Spleen (tissue), 7 donors: Measurements from ENCODE around the gene PROB1.
A peak's percentile ranks its signal among the peaks of the same experiment; 100 is the strongest.

Experiments
- POLR2A ChIP-seq, 3 donors: fragments of 450-650 bp; IDR thresholded peaks; one replicate each; pipeline ENCODE4 v1.5.1; 2017; ENCODE audit warnings: antibody characterized with exemption in 3 of 3, mild to moderate bottlenecking in 1 of 3
- POLR2AphosphoS5 ChIP-seq, 3 donors: sonication (generic); formaldehyde crosslinking; IDR thresholded peaks; one replicate each; pipeline ENCODE4 v1.5.1; 2017; ENCODE audit warnings: antibody characterized with exemption in 3 of 3
- TF ChIP-seq, protein P1 (sequence below), 11 experiments: fragments of 200-600 bp in 7 of 11; fragments of 450-650 bp in 4 of 11; sonication (generic) in 4 of 11; IDR thresholded peaks in 8 of 11; conservative IDR thresholded peaks in 3 of 11; 1 replicate in 7 of 11; 2 replicates in 4 of 11; pipeline versions ENCODE4 v1.4.0 to v1.8.0; 2016 to 2021; ENCODE audit warnings: antibody characterized with exemption in 11 of 11, inconsistent platforms in 4 of 11, mild to moderate bottlenecking in 1 of 11
- donor health status: DM: no; HTN: no; CAD: no; lungs with moderate emphysema.
- donor health status: DM: no; HTN: no; CAD: no.
- donor health status: DM: no; HTN: no; CAD: no.

DNA sequence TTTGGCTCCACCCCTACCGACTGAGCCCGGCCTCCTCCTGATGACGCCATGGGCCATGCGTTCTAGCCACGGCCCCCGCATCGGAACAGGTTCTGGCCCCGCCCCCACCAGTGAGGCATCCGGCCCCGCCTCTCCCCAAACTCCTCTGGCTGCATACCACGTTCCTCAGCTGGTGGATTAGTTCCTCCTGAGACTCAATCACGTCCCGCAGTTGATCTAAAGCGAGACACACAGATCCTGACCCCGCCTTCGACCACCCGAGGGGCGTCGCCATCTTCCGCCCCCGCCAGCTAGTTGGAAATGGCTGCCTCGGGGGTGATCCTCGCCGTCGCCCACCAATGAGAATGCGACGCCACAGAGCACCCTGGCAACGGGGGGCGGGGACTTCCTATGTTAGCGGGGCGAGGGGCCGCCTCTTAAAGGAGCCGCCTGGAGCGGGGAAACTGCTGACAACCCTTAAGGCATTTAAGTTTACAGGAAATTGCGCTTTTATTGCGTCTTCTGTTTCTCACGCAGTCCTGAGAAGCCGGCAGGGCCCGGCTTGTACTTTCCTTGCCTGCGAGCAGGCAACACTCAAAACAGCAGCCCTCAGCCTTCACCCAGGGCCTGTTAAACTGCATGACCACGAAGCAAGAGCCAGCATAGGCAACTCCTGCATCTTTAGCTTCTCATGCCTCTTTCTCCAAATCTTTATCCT, 9.0 kb upstream of the PROB1 start, which contains the start of gene SPATA24:
- TF ChIP-seq, protein P1, sequence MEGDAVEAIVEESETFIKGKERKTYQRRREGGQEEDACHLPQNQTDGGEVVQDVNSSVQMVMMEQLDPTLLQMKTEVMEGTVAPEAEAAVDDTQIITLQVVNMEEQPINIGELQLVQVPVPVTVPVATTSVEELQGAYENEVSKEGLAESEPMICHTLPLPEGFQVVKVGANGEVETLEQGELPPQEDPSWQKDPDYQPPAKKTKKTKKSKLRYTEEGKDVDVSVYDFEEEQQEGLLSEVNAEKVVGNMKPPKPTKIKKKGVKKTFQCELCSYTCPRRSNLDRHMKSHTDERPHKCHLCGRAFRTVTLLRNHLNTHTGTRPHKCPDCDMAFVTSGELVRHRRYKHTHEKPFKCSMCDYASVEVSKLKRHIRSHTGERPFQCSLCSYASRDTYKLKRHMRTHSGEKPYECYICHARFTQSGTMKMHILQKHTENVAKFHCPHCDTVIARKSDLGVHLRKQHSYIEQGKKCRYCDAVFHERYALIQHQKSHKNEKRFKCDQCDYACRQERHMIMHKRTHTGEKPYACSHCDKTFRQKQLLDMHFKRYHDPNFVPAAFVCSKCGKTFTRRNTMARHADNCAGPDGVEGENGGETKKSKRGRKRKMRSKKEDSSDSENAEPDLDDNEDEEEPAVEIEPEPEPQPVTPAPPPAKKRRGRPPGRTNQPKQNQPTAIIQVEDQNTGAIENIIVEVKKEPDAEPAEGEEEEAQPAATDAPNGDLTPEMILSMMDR (IDR thresholded peaks at IDR 0.05 in 8 of 11, conservative IDR thresholded peaks at IDR 0.05 in 3 of 11): peak in 3 of 11 experiments; percentile 7 to 14 (median 9)
- peak in 1 of 3 donors; percentile 15 for TF ChIP-seq POLR2A (IDR thresholded peaks at IDR 0.05)
- peak; percentile 80 to 89 (median 86) for TF ChIP-seq POLR2AphosphoS5 (IDR thresholded peaks at IDR 0.05)
